ENCODE measurements around the gene ESPN. TPM values are rescaled to one million over a fixed set of nuclear protein-coding genes. Genes with fewer than 3 reads are reported as not detected.
A peak's percentile ranks its signal among the peaks of the same experiment; 100 is the strongest.

Gene ESPN
- total RNA-seq, 4 donors from 2014 or later, result 0.33 to 1.0 (median 1.0) TPM; not detected in 1

GRCh38 chr1:6459850-6460265 lies 35.3 kb downstream of the ESPN start:
- no peak overlapping the region for H3K27ac ChIP-seq (replicated peaks in 1 of 4)
- no peaks in the 10 kb centered on the region for H3K9me3 ChIP-seq
- intact Hi-C loops (cut with DNase I), result no loop called here
- WGBS, result 11% methylated on average over 15 of the region's 18 CpGs
- TF ChIP-seq POLR2AphosphoS5 (IDR thresholded peaks at IDR 0.05) (no peak), EP300 (IDR thresholded peaks at IDR 0.05) (no peak), POLR2A (IDR thresholded peaks at IDR 0.05; ENCODE audit: low read depth) (no peak), CTCF (IDR thresholded peaks at IDR 0.05) (no peak)
- H3K27me3 ChIP-seq, result peaks cover 0 to 88% (median 11%) of the 10 kb centered on the region in 4 donors
- H3K4me1 ChIP-seq, result peaks cover 7 to 23% (median 17%) of the 10 kb centered on the region in 4 donors
- DNase-seq (ENCODE audit: extremely low spot score), result no peak
- peaks cover 0 to 32% (median 10%) of the 10 kb centered on the region in 4 donors for H3K36me3 ChIP-seq
- H3K4me3 ChIP-seq, result peak overlapping the region; percentile 2 to 48 (median 30)

- no peak overlapping the region for H3K27ac ChIP-seq (replicated peaks in 1 of 4)
- DNase-seq (ENCODE audit: extremely low spot score), result no peak
- H3K27me3 ChIP-seq, result peaks cover 0 to 88% (median 11%) of the 10 kb centered on the region in 4 donors
- peaks cover 7 to 17% (median 11%) of the 10 kb centered on the region in 4 donors for H3K4me1 ChIP-seq
- peaks cover 0 to 34% (median 10%) of the 10 kb centered on the region in 4 donors for H3K36me3 ChIP-seq
- intact Hi-C loops (cut with DNase I), result no loop called here
- peak overlapping the region; percentile 2 to 48 (median 30) for H3K4me3 ChIP-seq
- WGBS, result 59% methylated on average over 20 of the region's 39 CpGs
- H3K9me3 ChIP-seq, result no peaks in the 10 kb centered on the region
- TF ChIP-seq POLR2A (IDR thresholded peaks at IDR 0.05; ENCODE audit: low read depth), result no peak
Observed at GRCh38 chr1:6460301-6461050, 35.9 kb downstream of the ESPN start.

GRCh38 chr1:6461051-6461530 lies 36.5 kb downstream of the ESPN start:
- Histone ChIP-seq H3K36me3 (peaks cover 0 to 34% (median 10%) of the 10 kb centered on the region in 4 donors), H3K4me3 (peak overlapping the region; percentile 2 to 48 (median 30)), H3K27me3 (peaks cover 0 to 88% (median 13%) of the 10 kb centered on the region in 4 donors), H3K9me3 (no peaks in the 10 kb centered on the region), H3K27ac (replicated peaks in 1 of 4) (no peak overlapping the region), H3K4me1 (peaks cover 7 to 19% (median 12%) of the 10 kb centered on the region in 4 donors)
- DNase-seq (ENCODE audit: extremely low spot score), result no peak
- intact Hi-C loops (cut with DNase I), result no loop called here
- no peak for TF ChIP-seq CTCF (IDR thresholded peaks at IDR 0.05)
- no peak for TF ChIP-seq POLR2A (IDR thresholded peaks at IDR 0.05; ENCODE audit: low read depth)
- no peak for TF ChIP-seq POLR2AphosphoS5 (IDR thresholded peaks at IDR 0.05)
- TF ChIP-seq EP300 (IDR thresholded peaks at IDR 0.05), result no peak
- 77% methylated on average over 40 of the region's 40 CpGs for WGBS

GRCh38 chr1:6461538-6462411 lies 37.2 kb downstream of the ESPN start:
- H3K36me3 ChIP-seq, result peaks cover 0 to 35% (median 10%) of the 10 kb centered on the region in 4 donors
- H3K27me3 ChIP-seq, result peaks cover 0 to 88% (median 14%) of the 10 kb centered on the region in 4 donors
- H3K27ac ChIP-seq (replicated peaks in 1 of 4), result no peak overlapping the region
- peaks cover 7 to 20% (median 14%) of the 10 kb centered on the region in 4 donors for H3K4me1 ChIP-seq
- no peak for TF ChIP-seq EP300 (IDR thresholded peaks at IDR 0.05)
- no peak for TF ChIP-seq POLR2AphosphoS5 (IDR thresholded peaks at IDR 0.05)
- no peak for TF ChIP-seq CTCF (IDR thresholded peaks at IDR 0.05)
- no peak for TF ChIP-seq POLR2A (IDR thresholded peaks at IDR 0.05; ENCODE audit: low read depth)
- WGBS, result 90% methylated on average over 41 of the region's 48 CpGs
- peak overlapping the region in 1 of 4 donors; percentile 30 for H3K4me3 ChIP-seq
- no peaks in the 10 kb centered on the region for H3K9me3 ChIP-seq
- intact Hi-C loops (cut with DNase I), result no loop called here
- no peak for DNase-seq (ENCODE audit: extremely low spot score)
